NCI-H128 (cell line): ENCODE data around the gene RAPSN.

Source experiments
- DNase-seq: peaks from one replicate; lab custom pipeline; 2025; ENCODE audit not compliant: unreplicated experiment; lab: John Stamatoyannopoulos, UW

RAPSN gene

DNA sequence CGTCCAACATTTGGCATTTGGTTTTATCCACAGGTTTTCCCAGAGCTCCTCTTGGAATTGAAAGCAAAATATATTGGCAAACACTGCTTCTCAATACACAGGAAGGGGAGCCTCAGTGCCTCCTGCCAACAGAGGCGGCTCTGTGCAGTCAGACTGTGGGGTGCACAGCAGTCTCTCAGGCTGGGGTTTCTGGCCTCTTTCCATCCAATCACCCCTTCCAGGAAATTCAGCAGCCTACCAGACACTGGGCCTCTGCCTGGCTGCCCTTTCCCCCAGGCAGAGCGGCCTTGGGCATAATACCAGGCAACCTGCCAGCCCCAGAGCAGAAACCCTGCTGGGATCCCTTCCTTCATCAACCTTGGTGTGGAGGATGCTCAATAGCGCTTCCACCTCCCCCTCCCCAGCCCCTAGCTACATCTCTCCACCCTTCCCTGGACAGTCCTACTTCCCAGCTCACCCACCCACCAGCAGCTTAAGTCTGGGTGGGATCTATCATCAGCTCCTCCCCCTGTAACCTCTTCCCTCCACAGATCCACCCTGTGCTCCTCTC is 17.8 kb upstream of the RAPSN start:
- peak; percentile 70 for DNase-seq

DNA sequence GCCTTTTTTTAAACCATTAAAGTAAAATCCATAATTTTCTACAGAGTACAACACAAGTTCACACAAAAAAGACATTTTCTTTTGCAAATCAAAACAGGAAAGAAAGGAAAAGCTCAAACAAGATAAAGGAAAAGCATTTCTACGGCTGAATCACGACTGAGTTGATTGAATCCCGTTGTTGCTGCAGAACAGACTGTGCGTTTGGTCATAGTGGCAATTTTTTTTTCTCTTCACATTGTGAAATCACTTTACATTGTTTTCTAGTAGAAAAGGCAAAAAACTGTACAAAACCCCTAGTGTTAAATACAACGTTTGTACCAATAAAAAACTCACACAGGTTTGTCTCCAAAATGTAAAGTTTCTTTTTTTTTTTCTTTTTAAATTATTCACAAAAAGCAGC is 17.3 kb upstream of the RAPSN start:
- no peak for DNase-seq

DNA sequence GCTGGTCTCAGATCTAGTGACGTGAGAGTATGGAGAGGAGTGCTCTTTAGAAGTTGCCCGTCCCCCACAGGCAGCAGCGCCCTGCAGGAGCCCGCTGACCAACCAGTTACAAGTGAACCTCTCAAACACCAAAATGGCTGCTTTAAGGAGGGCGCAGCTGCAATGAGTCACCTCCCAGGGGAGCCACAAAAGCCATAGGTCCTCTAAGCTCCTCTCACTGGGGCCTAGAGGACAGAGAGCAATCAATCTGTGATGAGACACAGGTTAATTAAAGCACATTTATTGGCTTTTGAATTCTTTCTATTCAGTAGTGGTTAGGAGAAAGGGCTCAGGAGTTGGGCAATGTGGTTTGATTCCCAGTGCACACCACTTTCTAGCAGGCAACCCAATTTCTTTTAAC is 15.5 kb upstream of the RAPSN start:
- DNase-seq, result peak; percentile 82

DNA sequence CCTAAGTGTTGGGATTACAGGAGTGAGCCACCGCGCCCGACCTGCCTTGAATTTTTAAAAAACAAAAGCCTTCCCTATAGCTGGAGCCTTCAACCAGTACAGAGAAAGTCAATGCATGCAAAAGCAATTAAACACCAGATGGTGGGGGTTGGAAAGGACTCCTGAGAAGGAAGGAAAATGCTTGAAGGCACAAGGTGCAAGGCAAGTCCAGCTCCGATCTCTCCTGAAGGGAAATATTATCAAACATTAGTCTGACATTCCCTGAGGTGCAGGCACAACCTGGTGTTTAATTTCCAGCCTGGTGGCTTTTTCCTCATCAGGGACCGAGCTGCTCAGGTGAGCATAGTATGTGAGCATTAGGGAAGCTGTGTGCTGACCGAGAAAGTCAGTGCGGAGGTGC is 12.9 kb upstream of the RAPSN start:
- no peak for DNase-seq

DNA sequence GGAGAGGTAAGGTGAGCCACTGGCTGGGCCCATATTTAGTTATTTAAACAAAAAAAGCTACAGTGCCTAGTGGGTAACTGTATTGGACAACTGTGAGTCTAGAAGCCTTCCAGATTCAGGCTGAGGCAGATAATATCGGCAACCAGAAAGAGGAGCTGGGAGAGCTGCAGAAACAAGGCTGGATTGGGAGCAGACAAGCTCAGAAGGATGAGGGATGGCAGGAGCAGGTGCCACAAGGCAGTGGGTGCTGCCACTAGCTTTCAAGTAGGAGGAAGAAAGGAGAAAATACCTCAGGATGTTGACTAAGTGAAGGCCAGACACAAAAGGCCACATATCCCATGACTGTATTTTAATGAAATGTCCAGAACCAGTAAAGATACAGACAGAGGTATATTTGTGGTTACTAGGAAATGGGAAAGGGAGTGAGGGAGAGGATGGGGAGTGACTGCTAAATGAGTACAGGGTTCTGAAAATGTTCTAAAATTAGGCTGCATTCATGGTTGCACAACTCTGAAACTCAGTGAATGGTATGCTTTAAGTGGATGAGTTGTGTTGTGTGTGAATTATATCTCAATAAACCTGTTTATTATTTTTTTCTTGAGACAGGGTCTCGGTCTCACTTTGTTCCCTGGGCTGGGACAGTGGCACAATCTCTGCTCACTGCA is 11.8 kb upstream of the RAPSN start:
- DNase-seq, result no peak

DNA sequence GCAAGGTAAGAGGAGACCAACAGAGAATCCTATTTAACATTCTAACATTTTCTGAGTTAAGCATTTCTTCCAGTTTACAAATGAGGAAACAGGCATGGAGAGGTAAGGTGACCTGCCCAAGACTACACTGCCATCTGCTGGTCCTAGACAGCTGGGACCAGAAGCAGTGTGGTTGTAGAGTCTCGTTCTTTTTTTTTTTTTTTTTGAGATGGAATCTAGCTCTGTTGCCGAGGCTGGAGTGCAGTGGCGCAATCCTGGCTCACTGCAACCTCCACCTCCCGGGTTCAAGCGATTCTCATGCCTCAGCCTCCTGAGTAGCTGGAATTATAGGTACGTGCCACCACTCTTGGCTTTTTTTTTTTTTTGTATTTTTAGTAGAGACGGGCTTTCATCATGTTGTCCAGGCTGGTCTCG is 5.3 kb upstream of the RAPSN start:
- peak; percentile 37 for DNase-seq

DNA sequence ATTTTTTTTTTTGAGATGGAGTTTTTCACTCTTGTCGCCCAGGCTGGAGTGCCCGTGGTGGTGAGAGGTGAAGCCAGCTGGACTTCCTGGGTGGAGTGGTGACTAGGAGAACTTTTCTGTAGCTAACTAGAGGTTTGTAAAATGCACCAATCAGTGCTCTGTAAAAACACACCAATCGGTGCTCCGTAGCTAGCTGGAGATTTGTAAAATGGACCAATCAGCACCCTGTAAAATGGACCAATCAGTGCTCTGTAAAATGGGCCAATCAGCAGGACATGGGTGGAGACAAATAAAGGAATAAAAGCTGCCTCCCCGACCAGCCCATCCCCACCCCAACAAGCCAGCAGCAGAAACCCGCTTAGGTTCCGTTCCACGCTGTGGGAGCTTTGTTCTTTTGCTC is 4.4 kb upstream of the RAPSN start:
- no peak for DNase-seq

DNA sequence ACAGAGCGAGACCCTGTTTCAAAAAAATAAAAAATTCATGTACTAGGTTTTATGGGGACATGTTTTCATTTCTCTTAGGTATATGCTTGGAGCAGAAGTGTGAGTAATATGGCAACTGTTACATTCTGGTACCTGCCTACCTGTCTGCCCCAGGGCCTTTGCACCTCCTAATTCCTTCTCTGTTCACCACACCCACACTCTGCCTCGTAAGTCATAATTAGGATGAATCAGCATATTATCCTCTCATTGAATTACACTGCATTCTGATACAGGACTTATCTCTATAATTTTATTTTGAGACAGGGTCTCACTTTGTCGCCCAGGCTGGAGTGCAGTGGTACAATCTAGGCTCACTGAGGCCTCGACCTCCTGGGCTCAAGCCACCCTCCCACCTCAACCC is 3.1 kb upstream of the RAPSN start:
- no peak for DNase-seq

DNA sequence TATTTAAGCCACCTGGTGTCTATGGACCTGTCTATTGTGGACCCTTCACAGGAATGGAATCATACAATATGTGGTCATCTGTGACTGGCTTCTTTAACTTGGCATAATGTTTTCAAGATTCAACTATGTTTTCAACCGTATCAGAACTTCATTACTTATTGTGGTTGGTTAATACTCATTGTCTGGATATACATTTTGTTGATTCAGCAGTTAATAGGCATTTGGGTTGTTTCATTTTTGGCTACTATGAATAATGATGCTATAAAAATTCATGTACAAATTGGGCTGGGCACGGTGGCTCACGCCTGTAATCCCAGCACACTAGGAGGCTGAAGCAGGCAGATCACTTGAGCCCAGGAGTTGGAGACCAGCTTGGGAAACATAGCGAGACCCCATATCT is 2.5 kb upstream of the RAPSN start:
- DNase-seq, result no peak

DNA sequence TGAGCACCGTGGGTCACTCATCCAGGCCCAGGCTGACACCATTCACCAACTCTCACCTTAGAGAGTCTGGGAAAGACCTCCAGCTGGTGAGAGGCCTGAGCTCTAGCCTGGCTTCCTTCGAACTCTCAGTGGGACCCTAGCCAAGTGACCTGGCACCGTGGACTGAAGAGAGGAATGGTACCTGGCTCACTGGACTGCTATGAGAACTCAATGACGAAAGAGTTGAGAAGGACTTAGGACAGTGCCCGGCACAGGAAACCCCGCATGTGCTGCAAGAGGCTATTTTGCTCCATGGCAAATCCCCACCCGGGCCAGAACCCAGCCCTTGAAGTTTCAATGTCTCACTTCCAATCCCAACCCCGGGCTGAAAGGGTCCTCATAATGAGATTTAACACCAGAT is 605 bp upstream of the RAPSN start:
- DNase-seq, result no peak

DNA sequence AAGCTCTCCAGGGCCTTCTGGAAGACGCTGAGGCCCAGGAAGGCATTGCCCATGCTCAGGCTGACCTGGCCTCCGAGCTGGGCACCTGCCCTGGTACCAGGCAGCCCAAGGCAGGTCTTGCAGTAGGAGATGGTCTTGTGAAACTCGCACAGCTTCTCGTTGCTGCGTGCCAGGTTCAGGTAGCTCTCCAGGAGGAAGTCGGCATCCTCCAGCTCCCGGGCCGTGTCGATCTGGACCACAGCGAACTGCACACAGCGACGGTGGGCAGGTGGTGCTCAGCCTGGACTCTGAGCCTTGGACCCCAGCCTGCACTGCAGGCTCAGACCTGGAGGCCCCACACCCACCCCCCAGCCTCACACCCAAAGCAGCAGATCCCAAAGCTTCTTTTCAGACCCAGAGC is 1.0 kb downstream of the RAPSN start:
- DNase-seq, result no peak

DNA sequence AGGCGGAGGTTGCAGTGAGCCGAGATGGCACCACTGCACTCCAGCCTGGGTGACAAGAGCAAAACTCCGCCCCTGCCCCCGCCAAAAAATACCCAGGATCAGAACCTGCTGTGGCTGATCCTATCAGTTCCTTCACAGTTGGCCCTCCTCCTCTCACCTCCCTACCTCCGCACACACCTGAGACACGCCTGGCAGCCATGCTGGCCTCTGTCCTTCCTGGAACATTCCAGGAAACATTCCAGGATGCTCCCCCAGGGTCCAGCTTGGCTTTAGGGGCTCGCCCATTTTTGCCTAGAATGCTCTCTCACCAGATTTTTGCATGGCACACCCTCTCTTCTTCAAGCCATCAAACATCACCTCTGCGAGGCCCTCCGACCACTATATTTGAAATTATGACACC is 2.1 kb downstream of the RAPSN start:
- DNase-seq, result no peak

DNA sequence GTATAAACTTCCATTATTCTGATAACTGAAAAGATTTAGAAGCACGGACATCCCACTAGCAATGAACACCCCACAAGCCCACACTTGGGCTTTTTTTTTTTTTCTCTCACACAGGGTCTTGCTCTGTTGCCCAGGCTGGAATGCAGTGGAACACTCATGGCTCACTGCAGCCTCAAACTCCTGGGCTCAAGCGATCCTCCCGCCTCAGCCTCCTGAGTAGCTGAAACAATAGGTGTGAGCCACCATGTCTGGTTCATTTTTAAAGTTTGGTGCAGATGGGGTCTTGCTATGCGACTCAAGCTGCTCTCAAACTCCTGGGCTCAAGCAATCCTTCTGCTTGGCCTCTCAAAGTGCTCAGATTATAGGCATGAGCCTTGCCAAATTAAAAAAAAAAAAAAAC is 3.1 kb downstream of the RAPSN start:
- no peak for DNase-seq

DNA sequence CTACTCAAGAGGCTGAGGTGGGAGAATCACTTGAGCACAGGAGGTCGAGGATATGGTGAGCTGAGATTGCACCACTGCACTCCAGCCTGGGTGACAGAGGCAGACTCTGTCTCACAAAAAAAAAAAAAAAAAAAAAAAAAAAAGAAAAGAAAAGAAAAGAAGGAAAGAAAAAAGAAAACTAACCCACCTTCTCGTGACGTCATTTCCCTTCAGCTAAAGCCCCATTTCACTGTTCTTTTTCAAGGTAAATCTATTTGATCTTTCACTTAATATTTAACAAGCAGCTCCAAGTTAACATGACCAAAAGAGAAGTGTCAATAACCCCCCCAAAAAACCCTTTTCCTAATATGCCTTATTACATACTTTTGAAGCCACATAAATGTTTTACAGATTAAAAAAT is 5.1 kb downstream of the RAPSN start:
- no peak for DNase-seq

DNA sequence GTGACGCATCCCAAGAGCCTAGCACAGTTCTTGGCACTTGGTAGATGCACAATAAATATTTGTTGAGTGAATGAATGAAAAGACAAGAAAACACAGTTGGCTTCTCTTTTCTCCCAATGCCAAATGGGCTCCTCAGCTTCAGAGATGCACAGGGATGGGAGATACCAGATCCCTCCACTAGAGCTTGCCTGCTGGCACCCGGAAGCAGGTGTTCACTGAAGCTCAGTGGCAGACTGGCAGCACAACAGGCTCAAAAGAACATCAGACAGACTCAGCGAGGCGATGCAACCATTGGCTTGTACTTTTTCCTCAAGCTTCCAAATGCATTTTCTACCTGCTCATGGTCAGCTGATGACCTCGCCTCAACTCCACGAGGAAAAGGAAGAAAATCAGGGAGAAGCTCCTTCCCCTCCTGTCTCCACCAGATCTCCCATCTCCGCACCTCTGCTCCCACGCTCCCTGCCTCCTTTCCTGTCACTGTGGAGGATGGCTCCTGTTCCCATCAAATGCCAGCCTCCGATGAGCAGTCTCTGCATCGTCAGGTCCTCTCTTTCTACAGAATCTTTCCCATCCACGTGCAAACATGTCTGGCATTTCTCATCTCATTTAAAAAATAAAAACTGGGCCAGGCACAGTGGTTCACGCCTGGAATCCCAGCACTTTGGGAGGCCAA is 5.8 kb downstream of the RAPSN start:
- DNase-seq, result no peak

DNA sequence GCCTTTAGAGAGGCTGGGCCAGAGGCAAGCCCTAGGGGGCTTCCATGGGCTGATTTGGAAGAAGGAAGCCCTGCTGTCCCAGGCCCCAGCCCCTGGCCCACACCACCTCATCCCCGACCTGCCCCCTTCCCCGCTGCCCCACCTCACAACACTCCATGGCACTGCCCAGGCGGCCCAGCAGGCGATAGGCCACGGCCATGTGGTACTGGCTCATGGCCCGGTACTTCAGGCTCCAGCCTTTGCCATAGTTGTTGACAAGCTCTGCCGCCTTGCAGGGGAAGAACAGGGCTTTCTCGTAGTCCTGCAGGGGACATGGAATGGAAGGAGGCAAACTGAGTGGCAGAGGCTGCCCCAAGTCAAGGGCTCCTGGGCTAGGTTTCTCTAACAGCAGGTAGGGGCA is 6.4 kb downstream of the RAPSN start:
- no peak for DNase-seq

DNA sequence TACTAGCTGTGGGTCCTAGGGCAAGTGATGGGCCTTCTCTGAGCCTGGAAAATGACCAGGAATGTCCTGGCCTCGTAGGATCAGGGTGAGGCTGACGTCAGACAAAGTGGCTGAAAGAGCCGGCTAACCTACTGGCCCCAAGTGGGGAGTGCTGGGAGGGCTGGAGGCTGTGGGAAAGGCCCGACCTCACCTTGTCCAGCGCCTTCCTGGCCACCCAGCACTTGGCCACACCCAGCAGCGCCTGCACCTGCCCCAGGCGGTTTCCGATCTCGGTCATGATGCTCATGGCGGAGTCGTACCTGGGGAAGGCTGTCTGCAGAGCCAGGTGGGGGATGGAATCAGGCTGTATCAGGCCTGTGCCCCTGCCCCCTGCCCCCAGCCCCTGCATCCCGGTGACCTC is 7.5 kb downstream of the RAPSN start:
- DNase-seq, result no peak

DNA sequence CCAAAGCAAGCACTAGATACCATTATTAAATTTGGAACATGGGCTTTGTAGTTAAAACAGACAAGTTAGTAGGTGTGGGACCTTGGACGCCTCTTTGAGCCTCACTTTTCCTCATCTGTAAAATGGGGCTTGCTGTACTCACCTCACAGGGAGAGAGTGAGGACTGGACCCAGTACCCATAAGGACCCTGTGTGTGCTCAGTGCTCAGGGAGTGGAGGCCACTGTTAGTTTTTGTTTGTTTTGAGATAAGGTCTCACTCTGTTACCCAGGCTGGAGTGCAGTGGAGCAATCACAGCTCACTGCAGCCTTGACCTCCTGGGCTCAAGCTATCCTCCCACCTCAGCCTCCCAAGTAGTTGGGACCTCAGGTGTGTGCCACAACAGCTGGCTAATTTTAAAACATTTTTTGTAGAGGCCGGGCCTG is 8.9 kb downstream of the RAPSN start:
- DNase-seq, result no peak

DNA sequence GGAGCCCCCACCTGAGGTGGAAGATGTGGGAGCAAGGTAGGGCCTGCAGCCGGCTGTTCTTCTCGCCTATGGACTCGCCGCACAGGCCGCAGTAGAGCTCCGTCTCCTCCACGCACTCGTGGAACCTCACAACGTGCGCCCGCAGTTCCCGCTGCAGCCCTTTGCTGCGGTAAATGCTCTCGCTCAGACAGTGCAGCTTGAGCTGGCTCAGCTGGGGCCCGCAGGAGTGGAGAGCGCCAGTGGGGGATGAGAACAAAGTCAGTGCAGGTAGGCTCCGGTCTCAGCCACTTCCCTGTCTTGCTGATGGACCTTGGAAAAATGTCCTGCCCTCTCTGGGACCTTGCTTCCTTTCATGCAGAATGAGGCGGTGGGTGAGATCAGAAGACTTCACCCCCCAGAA is 10.2 kb downstream of the RAPSN start:
- no peak for DNase-seq

DNA sequence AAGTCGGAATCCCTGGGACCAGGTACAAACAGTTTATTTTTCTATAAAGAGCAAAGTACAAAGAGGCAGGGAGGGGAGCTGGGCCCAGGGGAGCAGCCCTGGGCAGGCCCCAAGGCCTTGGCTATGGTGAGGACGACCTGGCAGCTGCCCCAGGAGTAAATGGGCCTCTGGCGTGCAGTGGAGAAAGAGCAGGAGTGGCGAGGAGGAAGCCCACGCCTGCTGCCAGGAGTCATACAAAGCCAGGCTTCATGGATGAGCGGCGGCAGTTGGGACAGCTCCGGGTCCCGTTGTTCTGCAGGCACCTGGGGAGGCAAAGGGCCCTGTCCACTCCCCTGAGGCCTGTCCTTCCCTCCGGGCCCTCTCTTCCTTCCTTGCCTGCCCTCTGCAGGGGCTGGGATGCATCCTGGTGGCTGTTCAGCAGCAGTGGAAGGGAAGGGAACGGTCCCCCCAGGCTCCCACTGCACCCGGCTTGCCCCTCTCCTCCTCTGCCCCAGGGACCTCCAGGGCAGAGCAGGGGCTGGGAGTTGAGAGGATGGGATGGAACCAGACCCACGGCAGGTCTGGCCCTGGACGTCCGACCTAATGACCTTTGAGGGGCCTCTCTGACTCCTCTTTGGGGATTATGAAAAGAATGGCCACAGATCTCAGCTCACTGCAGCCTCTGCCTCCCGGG is 11.1 kb downstream of the RAPSN start:
- no peak for DNase-seq

DNA sequence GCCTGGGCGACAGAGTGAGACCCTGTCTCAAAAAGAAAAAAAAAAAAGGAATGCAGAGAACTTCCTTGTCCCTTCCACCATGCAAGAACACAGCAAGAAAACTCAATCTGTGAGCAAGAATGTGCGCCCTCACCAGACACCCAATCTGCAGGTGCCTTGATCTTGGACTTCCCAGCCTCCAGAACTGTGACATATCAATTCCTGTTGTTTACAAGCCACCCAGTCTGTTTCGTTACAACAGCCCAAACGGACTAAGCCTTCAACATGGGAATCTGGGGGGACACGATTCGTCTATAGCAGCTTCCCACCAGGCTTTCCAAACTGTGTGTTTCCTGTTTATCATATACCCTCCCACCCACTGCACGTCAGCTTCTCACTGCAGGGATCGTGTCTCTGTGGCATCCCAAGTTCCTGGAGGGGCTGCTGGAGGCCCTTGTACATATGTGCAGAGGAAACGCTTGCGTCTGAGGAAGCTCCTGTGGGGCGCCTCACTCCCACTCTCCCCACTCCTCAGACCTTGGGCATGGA is 11.7 kb downstream of the RAPSN start:
- DNase-seq, result no peak

DNA sequence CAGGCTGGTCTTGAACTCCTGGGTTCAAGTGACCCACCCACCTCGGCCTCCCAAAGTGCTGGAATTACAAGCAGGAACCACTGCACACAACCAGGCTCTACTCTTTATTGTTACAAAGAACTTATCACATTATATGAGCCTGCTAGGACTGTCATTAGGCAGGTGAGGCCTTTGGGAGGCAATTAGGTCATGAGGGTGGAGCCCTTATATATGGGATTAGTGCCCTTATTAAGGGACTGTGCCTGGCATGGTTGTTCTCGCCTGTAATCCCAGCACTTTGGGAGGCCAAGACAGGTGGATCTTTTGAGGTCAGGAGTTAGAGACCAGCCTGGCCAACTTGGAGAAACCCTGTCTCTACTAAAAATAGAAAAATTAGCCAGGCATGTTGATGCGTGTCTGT is 12.2 kb downstream of the RAPSN start:
- no peak for DNase-seq
